GM12892 (cell line): ENCODE data around the gene PACSIN1.

Experiments used
- DNase-seq: peaks from one replicate; pipeline ENCODE4 v3.0.0; 2011; ENCODE audit not compliant: insufficient read length
- FAIRE-seq: peaks from 2 replicates; lab custom pipeline; 2011; peaks lifted over from hg19 to GRCh38; lab: Jason Lieb, UNC
- POLR2A ChIP-seq: IDR thresholded peaks from 2 replicates; pipeline ENCODE4 v1.6.1; 2011; ENCODE audit warnings: low read depth, low read length, control low read depth
- POLR2AphosphoS5 ChIP-seq: IDR thresholded peaks from 2 replicates; pipeline ENCODE4 v1.6.1; 2011; ENCODE audit warnings: low read depth, low read length, control low read depth
- TAF1 ChIP-seq: IDR thresholded peaks from 2 replicates; pipeline ENCODE4 v1.6.1; 2011; ENCODE audit warnings: low read depth, mild to moderate bottlenecking, control low read depth, low read length, borderline replicate concordance

PACSIN1 gene

DNA sequence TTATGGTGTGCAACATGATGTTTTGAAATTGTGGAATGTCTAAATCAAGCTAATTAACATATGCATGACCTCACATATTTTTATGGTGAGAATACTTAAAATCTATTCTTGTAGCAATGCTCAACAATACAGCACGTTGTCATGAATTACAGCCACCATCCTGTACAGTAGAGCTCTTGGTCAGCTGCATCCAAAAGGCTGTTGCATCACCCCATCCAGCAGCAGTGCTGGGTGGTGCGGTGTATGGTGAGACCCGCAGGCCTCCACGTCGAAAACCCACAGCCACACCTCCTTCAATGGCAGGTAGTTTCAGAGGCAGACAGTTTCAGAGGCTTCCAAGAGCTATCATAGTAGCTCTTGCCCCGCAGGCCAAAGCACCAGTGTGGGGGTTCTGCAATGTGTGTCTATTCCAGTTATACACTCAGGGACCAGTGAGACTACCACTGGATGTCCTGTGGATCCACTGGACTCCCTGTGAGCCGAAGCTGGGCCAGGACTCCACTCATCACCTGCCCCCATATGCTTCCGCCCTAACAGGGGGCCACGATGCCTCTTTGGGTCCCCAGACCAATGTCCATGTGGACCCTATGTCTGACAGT, 23.4 kb downstream of the PACSIN1 start:
- FAIRE-seq: no peak
- TF ChIP-seq POLR2A: no peak
- no peak for DNase-seq

DNA sequence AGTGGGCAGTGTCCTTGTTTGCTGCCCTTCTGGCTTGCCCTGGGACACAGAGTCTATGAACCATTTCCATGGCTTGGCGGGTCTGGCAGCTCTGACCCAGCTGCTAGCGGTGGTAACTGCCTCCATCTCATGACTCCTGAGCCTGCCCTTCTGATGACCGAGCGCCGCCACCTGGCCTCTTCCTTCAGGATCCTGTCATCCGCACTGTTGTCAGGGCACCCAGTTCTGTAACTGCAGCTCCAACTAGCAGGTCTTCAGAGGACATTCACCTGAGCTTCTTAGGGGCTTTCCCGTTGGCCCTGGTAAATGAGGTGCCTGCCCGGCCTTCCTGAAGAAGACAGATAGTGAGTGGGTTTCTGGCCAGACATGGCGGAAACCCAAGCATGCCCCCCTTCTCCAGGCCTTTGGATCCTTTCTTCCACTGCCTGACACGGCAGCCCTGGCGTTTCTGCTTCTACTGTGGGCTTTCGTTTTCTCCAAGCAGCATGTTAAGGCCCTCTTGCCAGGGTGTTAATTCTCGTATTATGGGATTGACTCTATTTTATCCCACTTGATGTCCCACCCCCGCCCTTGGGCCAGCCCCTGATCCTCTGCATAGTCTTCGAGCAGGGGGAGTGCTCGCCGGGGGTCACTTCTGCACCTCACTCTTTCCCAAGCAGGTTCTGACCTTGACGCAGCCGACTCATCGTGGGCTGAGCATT, 24.7 kb downstream of the PACSIN1 start:
- DNase-seq (no peak), FAIRE-seq (no peak)
- TF ChIP-seq POLR2A: no peak
- TF ChIP-seq POLR2AphosphoS5: no peak
- TF ChIP-seq TAF1: no peak

DNA sequence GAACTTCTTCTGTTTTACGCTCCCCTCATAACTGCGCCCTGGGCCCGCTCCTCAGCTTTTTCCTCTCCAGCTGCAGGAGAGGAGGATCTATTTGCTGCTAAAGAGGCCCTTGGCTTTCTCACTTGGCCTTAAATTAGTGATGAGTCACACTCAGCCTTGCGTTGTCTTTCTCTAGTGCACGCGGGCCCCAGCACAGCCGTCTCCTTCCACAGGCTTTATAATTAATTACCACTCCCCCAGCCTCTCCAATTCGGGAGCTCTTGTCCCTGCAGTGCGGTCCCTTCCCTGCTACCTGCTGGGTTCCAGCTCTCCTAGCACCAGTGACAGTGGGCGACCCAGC, 25.2 kb downstream of the PACSIN1 start:
- FAIRE-seq (no peak), DNase-seq (no peak)
- TF ChIP-seq POLR2A: no peak
- no peak for TF ChIP-seq TAF1
- no peak for TF ChIP-seq POLR2AphosphoS5

DNA sequence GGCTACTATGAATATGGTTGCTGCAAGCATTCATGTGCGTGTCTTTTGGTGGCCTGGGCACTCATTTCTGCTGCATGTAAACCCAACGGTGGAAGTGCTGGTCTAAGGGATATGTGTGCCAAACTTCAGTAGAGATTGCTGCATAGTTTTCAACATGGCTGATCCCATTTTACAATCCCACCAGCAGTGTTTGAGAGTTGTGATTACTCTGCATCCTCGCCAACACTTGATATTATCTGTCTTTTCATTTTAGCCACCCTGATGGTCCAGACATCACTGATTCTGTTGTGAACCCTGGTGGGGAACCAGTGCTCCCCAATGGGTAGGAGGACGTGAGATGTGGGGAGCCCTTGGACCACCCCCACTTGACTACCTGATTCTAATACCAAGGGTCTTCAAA, 27.5 kb downstream of the PACSIN1 start:
- TF ChIP-seq TAF1: no peak
- TF ChIP-seq POLR2AphosphoS5: no peak
- no peak for TF ChIP-seq POLR2A
- FAIRE-seq (no peak), DNase-seq (no peak)

GRCh38 chr6:34494973-34495372, 29.1 kb downstream of the PACSIN1 start:
- DNase-seq (no peak), FAIRE-seq (no peak)
- TF ChIP-seq POLR2A (no peak), POLR2AphosphoS5 (no peak), TAF1 (no peak)

DNA sequence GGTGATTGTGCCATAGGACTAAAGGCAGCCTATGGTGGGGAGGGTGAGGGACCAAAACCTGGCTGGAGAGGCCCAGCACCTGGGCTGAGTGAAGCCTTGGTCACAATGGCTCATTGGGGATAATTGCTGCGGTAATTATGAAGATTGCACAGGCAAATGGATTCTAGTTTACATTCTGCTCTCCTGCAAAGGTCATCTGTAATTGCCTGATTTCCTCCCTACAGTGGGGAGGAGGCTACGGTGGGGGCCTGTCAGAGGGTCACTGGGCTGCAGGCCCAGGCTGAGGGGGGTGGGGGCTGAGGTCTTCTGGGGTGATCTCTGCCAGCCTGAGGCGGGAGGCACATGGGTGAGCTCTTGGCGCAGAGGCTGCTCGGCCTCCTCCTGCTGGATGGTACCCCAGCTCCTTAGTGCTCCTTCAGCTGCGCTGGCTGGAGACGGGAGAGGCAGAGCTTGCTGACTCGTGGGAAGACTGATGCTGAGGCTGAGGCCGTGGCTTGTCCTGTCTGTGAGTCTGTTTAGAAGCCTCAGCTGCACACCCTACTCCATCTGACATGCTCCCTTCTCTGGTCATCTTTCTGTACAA, 30.3 kb downstream of the PACSIN1 start:
- TF ChIP-seq TAF1: no peak
- no peak for TF ChIP-seq POLR2AphosphoS5
- TF ChIP-seq POLR2A: no peak
- no peak for FAIRE-seq

GRCh38 chr6:34497411-34497810, 31.5 kb downstream of the PACSIN1 start:
- DNase-seq (no peak), FAIRE-seq (no peak)
- TF ChIP-seq POLR2A (no peak), POLR2AphosphoS5 (no peak), TAF1 (no peak)

More for the DNA sequence above, 30.3 kb downstream of the PACSIN1 start:
- no peak for DNase-seq

- DNase-seq (no peak), FAIRE-seq (no peak)
- no peak for TF ChIP-seq POLR2A
- TF ChIP-seq TAF1: no peak
- no peak for TF ChIP-seq POLR2AphosphoS5
Observed at GRCh38 chr6:34506718-34507117, 40.8 kb downstream of the PACSIN1 start.

- FAIRE-seq: no peak
- no peak for TF ChIP-seq POLR2A
- TF ChIP-seq TAF1: no peak
- no peak for TF ChIP-seq POLR2AphosphoS5
- no peak for DNase-seq
Observed at GRCh38 chr6:34508425-34508824, 42.5 kb downstream of the PACSIN1 start.

DNA sequence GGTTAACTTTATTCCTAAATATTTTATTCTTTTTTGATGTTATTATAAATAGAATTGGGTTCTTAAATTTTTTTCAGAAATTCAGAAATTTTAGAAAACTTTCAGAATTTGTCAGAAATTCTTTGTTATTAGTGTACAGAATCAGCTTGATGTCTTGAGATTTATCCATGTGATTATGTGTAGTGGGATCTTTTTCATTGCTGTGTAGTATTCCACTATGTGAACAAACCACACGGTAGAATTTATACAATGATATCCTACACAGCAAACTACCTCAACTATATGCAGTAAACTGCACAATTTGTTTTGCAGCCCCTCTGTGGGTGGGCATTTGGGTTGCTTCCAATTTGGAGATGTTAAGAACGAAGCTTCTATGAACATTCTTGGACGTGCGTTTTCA, 43.9 kb downstream of the PACSIN1 start:
- FAIRE-seq (no peak), DNase-seq (no peak)
- TF ChIP-seq POLR2A (no peak), TAF1 (no peak), POLR2AphosphoS5 (no peak)

DNA sequence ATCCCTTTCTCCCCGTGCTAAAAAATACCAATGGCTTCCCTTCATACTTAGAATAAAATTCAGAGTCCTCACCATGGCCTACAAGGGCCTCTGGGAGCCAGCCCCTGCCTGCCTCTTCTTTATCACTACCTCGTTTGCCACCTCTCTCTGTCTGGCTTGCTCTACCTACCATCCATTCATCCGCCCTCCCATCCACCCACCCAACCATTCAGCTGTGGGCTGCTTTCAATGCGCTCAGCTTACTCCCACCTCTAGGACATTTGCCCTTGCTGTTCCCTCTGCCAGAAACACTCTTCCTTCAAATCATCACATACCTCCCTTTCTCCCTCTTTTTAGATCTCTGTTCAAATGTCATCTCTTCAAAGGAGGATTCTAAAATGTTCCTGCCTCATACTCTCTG, 44.4 kb downstream of the PACSIN1 start:
- DNase-seq (no peak), FAIRE-seq (no peak)
- TF ChIP-seq TAF1: no peak
- no peak for TF ChIP-seq POLR2AphosphoS5
- no peak for TF ChIP-seq POLR2A

GRCh38 chr6:34511214-34511914, 45.5 kb downstream of the PACSIN1 start:
- FAIRE-seq: no peak
- no peak for TF ChIP-seq TAF1
- no peak for TF ChIP-seq POLR2A
- TF ChIP-seq POLR2AphosphoS5: no peak

More at GRCh38 chr6:34511214-34511914, 45.5 kb downstream of the PACSIN1 start:
- no peak for DNase-seq
